Stimulated activated CD8-positive, alpha-beta memory T cell treated with anti-CD3 and anti-CD28 coated beads, Interleukin-15, amount 100 ng/mL, for 1 hour (primary cell): ENCODE measurements around the gene SYPL1.

Experiments
- DNase-seq: peaks from one replicate; pipeline ENCODE4 v3.0.0-alpha.2; 2020; ENCODE audit warnings: low read depth

SYPL1 gene

DNA sequence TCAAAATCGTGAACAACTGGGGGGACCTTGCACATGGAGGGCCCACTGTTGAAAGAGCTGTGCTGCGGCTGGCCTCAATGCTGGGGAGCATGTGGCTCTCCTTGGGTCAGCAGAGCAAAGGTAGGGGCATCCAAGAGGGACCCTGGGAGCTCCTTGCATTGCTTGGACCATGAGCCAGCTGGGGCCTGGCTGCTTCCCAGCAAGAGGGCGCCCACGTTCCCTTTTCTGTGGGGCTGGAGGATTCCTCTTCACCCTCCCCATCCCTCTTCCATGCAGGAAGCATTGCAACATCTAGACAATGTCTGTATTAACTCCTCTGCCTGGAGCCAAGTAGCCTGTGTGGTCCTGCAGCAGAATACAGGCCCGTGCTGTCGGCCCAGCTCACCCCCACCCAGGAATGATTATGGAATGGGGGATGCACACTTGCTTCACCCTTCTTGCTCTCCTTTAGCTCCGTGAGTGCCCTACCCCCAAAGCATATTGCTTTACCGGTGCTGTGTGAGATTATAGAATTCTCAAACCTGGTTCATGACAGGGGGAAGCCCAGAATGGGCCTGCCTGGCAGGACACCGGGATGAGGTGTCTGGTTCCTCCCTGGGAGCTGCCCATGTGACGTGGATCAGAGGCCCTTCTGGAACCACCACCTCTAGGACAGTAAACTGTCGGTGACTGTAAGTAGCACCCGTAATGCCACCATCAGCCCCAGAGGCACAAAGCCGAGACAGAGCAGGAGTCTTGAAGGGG lies 61.9 kb downstream of the SYPL1 start:
- no peak for DNase-seq

DNA sequence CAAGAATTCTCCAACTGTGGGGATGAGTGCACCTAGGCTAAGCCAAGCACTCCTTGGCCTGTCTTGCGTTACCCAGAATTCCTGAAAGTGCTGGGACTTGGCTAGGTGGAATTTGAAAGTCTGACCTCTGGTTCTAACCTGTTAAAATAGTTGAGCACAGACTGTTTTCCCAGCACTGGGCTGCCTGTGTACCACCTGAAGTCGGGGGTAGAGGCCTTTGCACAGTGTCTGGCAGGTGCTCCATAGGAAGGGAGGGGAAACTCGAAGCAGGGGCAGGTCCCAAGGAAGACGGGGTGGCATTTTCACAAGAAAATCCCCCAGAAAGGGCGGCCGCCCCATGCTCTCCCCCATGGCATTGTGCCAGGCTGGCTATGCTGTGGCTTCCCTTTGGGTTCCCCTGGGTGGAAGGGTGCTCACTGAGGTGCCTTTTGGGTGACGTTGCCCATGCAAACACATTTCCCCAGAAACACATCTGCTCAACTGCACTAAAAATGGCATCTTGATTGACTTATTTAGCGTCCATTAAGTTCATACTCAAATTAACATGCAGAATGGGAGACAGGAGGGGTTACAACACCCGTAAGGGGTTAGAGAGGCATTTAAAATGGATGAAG lies 62.9 kb downstream of the SYPL1 start:
- no peak for DNase-seq

DNA sequence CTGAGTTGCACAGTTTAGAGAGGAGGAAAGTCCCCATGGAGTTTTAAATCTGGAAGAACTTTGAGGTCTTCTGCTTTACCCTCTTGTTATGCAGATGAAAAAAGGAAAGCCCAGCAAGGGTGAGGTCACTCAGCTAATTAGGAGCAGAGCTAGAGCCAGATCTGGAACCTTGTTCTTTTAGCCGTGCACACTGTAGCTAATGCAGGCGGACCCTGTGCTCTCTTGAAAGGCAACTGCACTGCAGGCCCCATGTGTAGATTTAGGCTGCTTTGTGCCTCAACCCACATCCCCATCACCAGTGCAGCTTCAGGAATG lies 63.4 kb downstream of the SYPL1 start:
- DNase-seq = no peak

DNA sequence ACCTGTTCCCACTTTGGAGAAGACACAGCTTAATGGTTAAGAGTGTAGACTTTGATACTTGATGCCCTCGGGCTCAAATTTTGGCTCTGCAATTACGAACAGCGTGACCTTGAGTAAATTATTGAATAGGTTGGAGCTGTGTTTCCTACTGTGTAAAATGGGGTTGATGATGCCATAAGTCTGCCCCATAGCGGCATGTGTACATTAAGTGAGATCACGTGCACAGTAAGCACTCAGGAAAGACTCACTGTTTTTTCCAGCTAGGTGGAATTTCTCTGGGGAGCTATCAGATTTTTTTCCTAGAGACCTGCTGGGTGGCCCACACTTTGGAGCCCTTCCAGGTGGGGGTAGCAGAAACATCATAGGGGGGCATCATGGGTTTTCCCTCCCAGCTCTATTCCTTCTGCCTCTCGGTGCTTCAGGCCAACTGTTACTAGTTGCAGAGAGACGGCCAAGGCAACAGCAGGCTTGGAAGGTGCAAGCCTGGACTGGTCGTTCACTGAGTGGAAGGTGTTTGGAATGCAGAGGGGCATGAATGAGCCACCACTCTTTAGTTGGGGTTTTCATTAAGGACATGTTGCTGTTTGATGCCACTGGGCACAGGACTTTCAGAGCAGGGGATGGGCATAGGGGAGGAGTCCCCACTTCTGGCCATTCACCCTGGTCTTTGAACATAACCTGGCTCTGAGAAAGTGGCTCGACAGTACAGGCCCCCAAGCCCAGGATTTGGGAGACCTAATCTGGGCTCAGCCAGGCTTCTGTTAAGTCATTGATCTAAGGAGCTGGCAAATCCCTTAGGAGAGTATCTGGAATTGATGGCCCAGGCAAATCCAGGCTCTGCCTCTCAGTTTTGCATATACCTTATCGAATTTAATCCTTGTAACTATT lies 64.0 kb downstream of the SYPL1 start:
- DNase-seq = no peak

DNA sequence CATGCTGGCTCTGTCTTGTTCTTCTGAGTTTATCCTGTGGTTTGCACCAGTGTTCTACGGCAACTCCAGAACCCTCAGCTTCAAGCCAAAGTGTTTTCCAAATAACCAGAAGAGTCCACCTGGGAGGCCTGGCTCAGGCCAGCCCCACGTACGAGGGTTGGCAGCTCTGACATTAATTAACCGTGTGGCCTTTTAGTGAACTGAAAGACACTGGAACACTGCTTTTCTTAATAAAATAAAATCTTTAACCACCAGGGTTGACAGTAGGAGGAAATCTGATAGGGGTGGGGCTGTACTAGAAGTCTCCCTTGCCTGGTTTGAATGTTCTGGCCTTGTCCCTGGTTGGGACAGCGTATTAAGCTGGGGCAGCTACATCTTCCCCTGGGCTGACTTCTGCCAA lies 64.9 kb downstream of the SYPL1 start:
- DNase-seq = no peak

DNA sequence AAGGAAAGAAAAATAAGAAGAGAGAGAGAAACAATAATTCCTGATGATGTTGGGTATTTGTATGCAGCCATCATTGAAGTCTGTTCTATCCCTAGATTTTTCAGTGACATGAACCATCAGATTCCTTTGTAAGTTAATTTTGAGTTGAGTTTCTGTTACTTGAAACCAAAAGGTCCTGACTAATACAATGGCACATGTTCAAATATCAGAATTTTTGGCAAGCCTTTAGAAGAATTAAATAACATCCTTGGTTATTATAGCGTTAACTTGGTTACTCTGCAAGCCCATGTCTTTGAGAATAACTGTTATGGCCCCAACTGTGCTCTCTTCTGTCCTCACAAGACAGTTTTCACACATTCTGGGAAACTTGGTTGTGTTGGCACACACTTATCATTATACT lies 66.5 kb downstream of the SYPL1 start:
- DNase-seq = no peak

DNA sequence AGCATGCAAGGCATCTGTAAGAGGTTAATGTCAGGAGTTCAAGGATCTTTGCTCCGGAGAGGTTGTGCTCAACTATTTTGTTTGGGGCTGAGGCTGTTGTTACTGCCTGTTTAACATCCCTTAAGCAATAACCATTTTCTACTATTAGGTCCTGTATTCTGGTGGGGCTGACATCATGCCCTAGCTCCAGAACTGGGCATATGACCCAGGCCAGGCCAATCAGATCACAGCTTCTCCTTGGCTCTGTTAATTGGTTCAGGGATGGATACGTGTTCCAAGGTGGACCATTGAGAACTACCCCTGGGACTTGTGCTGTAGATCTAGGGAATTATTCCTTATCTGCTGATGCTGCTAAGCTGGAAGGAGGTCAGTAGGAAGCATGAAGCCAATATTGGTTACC lies 67.0 kb downstream of the SYPL1 start:
- no peak for DNase-seq

DNA sequence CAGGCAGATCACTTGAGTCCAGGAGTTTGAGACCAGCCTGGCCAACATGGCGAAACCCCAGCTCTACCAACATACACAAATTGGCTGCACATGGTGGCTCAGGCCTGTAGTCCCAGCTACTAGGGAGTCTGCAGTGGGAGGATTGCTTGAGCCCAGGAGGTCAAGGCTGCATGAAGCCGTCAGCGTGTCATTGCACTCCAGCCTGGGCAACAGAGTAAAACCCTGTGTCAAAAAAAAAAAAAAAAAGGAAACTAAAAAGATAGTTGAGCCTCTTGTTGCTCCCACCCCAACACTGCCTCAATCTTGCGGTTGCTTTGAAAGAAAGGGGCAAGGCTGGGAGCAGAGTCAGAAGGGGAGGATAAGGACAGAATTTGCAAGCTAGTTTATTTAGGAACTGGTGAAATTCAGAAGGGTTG lies 69.9 kb downstream of the SYPL1 start:
- no peak for DNase-seq

DNA sequence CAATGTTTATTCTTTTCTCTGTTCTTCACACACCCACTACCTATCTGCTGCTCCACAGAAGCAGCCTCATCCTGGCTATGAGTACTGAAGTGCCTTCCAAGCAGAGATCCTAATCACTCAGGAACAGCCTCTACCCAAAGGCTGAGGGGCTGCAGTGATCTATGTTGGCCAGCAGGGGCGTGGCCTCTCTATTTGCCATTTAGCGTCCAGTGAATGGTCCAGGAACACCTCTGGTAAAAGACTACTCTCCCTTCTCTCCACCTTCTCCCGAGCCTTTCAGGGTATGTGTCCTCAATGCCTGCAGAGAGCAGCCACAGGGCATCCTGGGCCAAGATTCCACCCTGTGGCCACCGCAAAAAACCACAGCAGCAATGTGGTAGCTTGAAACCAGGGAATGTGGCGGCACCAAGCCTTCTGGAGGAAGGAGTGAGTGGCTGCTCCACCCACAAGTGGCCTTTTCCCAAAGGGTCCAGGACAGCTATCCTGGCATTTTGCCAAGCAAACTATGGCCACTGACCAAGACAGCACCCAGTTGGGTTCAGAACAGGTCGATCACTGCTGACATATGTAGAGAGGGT lies 70.9 kb downstream of the SYPL1 start:
- DNase-seq = no peak
